Gastroesophageal sphincter (tissue), 3 donors: ENCODE results near the gene NFASC.

Experiments
- CTCF ChIP-seq, 4 experiments: fragments of 200-600 bp in 2 of 4; fragments of 450-650 bp in 2 of 4; sonication (generic) in 1 of 4; IDR thresholded peaks; one replicate each; pipeline ENCODE4 v1.5.1; 2017 to 2019; ENCODE audit warnings: antibody characterized with exemption in 4 of 4, mild to moderate bottlenecking in 2 of 4, moderate library complexity in 2 of 4
- POLR2A ChIP-seq, 2 donors: fragments of 450-650 bp; IDR thresholded peaks; one replicate each; pipeline ENCODE4 v1.6.1; 2017; ENCODE audit warnings: antibody characterized with exemption in 2 of 2, mild to moderate bottlenecking in 2 of 2, moderate library complexity in 1 of 2
- POLR2AphosphoS5 ChIP-seq: sonication (generic); formaldehyde crosslinking; IDR thresholded peaks from one replicate; pipeline ENCODE4 v1.6.1; 2017; ENCODE audit warnings: antibody characterized with exemption

GRCh38 chr1:204873714-204874113 is 3.1 kb downstream of the NFASC start:
- no peak for TF ChIP-seq POLR2A (IDR thresholded peaks at IDR 0.05)
- TF ChIP-seq POLR2AphosphoS5, result no peak
- no peak for TF ChIP-seq CTCF (IDR thresholded peaks at IDR 0.05)
